B cell (primary cell): ENCODE data around the gene CHAF1B. TPM values are rescaled to one million over a fixed set of nuclear protein-coding genes. Genes with fewer than 3 reads are reported as not detected.

Source experiments
- ATAC-seq: fragments of 200-7000 bp; cut with Tn5 transposase; one replicate; pipeline ENCODE4 v1.10.0; 2021; ENCODE audit warnings: low read depth, mild to moderate bottlenecking, moderate number of reproducible peaks, moderate library complexity
- CTCF ChIA-PET: fragments of 350-600 bp; sonication (Branson Sonifier 250); formaldehyde crosslinking; loops from one replicate; lab custom pipeline; 2021; ENCODE audit warnings: antibody characterized with exemption, inconsistent platforms; lab: Charles Lee
- POLR2A ChIA-PET: fragments of 350-600 bp; sonication (Branson Sonifier 250); formaldehyde crosslinking; loops from one replicate; lab custom pipeline; 2021; ENCODE audit warnings: antibody characterized with exemption; lab: Charles Lee
- DNase-seq: peaks from one replicate; pipeline ENCODE4 v3.0.0; 2013
- H2AFZ ChIP-seq: 2 replicates; pipeline ENCODE4 v1.6.1; 2012; ENCODE audit warnings: mild to moderate bottlenecking, low read depth, low read length; ENCODE audit not compliant: insufficient read depth, poor library complexity, severe bottlenecking
- H3K27ac ChIP-seq, 2 donors: 1 replicate in 1 of 2; 2 replicates in 1 of 2; pipeline ENCODE4 v1.5.1; 2012 to 2013; ENCODE audit warnings: low read length in 2 of 2, mild to moderate bottlenecking in 2 of 2, moderate library complexity in 1 of 2
- H3K27me3 ChIP-seq, 4 experiments: fragments of 200-600 bp in 1 of 4; sonication (generic) in 1 of 4; replicated peaks in 1 of 4; 1 replicate in 2 of 4; 2 replicates in 2 of 4; pipeline versions ENCODE4 v1.6.1 to v1.7.0; 2013 to 2016; ENCODE audit warnings: low read length in 3 of 4, mild to moderate bottlenecking in 2 of 4, mixed read lengths in 1 of 4, moderate library complexity in 1 of 4; ENCODE audit not compliant: insufficient read depth in 4 of 4, control insufficient read depth in 3 of 4; ENCODE audit errors: control extremely low read depth in 1 of 4
- H3K36me3 ChIP-seq, 2 experiments: replicated peaks in 1 of 2; 1 replicate in 1 of 2; 2 replicates in 1 of 2; pipeline versions ENCODE4 v1.6.1 to v1.7.1; 2013; ENCODE audit warnings: low read length in 1 of 2; ENCODE audit not compliant: insufficient read depth in 2 of 2, control insufficient read depth in 1 of 2; ENCODE audit errors: control extremely low read depth in 1 of 2, extremely low read depth in 1 of 2
- H3K4me1 ChIP-seq, 2 donors: fragments of 200-600 bp in 1 of 2; sonication (generic) in 1 of 2; 1 replicate in 1 of 2; 2 replicates in 1 of 2; pipeline versions ENCODE4 v1.5.1 to v1.6.1; 2013 to 2017; ENCODE audit warnings: low read length in 2 of 2; ENCODE audit not compliant: control insufficient read depth in 2 of 2, insufficient read depth in 2 of 2
- H3K4me2 ChIP-seq: replicated peaks from 2 replicates; pipeline ENCODE3; 2012; ENCODE audit warnings: mild to moderate bottlenecking, low read depth, low read length; ENCODE audit not compliant: poor library complexity, severe bottlenecking
- H3K4me3 ChIP-seq, 5 experiments: fragments of 200-600 bp in 1 of 5; sonication (generic) in 1 of 5; 1 replicate in 3 of 5; 2 replicates in 2 of 5; pipeline versions ENCODE4 v1.5.1 to v1.7.0; 2011 to 2016; ENCODE audit warnings: low read length in 4 of 5, mild to moderate bottlenecking in 4 of 5, low read depth in 2 of 5, control low read depth in 1 of 5, moderate library complexity in 1 of 5; ENCODE audit not compliant: insufficient read depth in 1 of 5; ENCODE audit errors: control extremely low read depth in 1 of 5, extremely low read depth in 1 of 5
- H3K79me2 ChIP-seq: fragments of 200-600 bp; sonication (generic); one replicate; pipeline ENCODE4 v1.6.0; 2016; ENCODE audit warnings: low read length; ENCODE audit not compliant: control insufficient read depth, insufficient read depth
- H3K9ac ChIP-seq: fragments of 200-600 bp; sonication (generic); 2 replicates; pipeline ENCODE4 v1.6.1; 2017; ENCODE audit warnings: mild to moderate bottlenecking, low read length, moderate library complexity
- H3K9me3 ChIP-seq, 3 donors: one replicate each; pipeline versions ENCODE4 v1.6.1 to v1.7.1; 2013; ENCODE audit warnings: low read length in 2 of 3; ENCODE audit not compliant: control insufficient read depth in 2 of 3, insufficient read depth in 1 of 3; ENCODE audit errors: control extremely low read depth in 1 of 3
- H4K20me1 ChIP-seq: 2 replicates; pipeline ENCODE4 v1.6.0; 2012; ENCODE audit warnings: mild to moderate bottlenecking, low read length; ENCODE audit not compliant: insufficient read depth, control insufficient read depth, poor library complexity, severe bottlenecking
- H3K27ac Mint-ChIP-seq: one replicate; pipeline ENCODE4 v1.8.0; 2021; ENCODE audit warnings: mixed read lengths
- H3K27me3 Mint-ChIP-seq: one replicate; pipeline ENCODE4 v1.8.0; 2021; ENCODE audit warnings: mixed read lengths
- H3K4me1 Mint-ChIP-seq: one replicate; pipeline ENCODE4 v1.8.0; 2021; ENCODE audit warnings: mixed read lengths
- H3K4me3 Mint-ChIP-seq: one replicate; pipeline ENCODE4 v1.8.0; 2021; ENCODE audit warnings: mixed read lengths
- H3K9me3 Mint-ChIP-seq: one replicate; pipeline ENCODE4 v1.8.0; 2022; ENCODE audit warnings: mixed read lengths; ENCODE audit not compliant: insufficient read depth
- EZH2 ChIP-seq: IDR thresholded peaks from 2 replicates; pipeline ENCODE4 v1.6.1; 2012; ENCODE audit warnings: borderline replicate concordance, low read depth, mild to moderate bottlenecking, moderate library complexity, low read length; ENCODE audit not compliant: insufficient read depth, poor library complexity, severe bottlenecking
- WGBS: methylation state at CpG from one replicate; pipeline ENCODE4 v1.1.5; 2013; ENCODE audit warnings: missing lambda C conversion rate; ENCODE audit not compliant: insufficient coverage; 5-methylcytosine and 5-hydroxymethylcytosine counted together
- intact Hi-C: fragments of 100-400 bp; cut with micrococcal nuclease; formaldehyde crosslinking; loops from one replicate; pipeline ENCODE4 v1.10.0; 2022
- polyA plus RNA-seq: library from polyadenylated mRNA; depleted of rRNA; stranded (reverse); fragments of >200 nt; gene quantifications from 2 replicates; pipeline ENCODE4 v1.2.3, GENCODE V29; 2012
- total RNA-seq, 2 donors: library from RNA; stranded (reverse); fragments of 120-200 nt in 1 of 2; gene quantifications; 1 replicate in 1 of 2; 2 replicates in 1 of 2; pipeline versions ENCODE4 v1.2.3 to v1.2.4, GENCODE V29; 2013 to 2022
- TF ChIP-seq, protein P1 (sequence below): fragments of 200-600 bp; IDR thresholded peaks from one replicate; pipeline ENCODE4 v1.8.0; 2022; ENCODE audit warnings: antibody characterized with exemption, mild to moderate bottlenecking

Gene CHAF1B
- total and polyA plus RNA-seq, 2 donors (not counting 1 experiment from before 2014, with no cell fraction given): 1.1 to 1.9 TPM

DNA sequence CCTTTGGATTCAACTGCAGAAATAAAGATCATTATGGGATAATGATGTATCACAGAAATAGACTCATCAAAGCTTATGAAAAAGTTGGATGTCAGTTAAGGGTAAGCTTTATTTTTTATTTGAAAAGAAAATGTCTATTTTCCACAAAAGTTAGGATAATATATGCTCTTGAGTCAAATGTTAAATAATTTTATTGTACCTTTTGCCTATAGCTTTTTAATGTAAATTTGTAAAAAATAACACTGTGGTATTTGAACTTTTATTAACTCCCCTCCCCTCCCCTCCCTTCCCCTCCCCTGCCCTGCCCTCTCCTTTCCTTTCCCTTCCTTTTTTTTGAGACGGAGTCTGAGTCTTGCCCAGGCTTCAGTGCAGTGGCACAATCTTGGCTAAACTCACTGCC lies 40.3 kb upstream of the CHAF1B start:
- Histone ChIP-seq H3K9me3 (no peaks in the 10 kb centered on the region), H3K79me2 (peaks cover 66% of the 10 kb centered on the region), H2AFZ (no peak overlapping the region), H3K9ac (no peak overlapping the region), H4K20me1 (peaks cover 41% of the 10 kb centered on the region), H3K4me3 (no peak overlapping the region), H3K4me2 (no peak overlapping the region), H3K36me3 (peaks cover 13 to 80% of the 10 kb centered on the region in 2 experiments), H3K27me3 (no peaks in the 10 kb centered on the region), H3K27ac (no peak overlapping the region), H3K4me1 (no peaks in the 10 kb centered on the region)
- intact Hi-C loops: no loop called here
- no peaks in the 10 kb centered on the region for H3K27me3 Mint-ChIP-seq
- no peak for TF ChIP-seq EZH2
- TF ChIP-seq, protein P1, sequence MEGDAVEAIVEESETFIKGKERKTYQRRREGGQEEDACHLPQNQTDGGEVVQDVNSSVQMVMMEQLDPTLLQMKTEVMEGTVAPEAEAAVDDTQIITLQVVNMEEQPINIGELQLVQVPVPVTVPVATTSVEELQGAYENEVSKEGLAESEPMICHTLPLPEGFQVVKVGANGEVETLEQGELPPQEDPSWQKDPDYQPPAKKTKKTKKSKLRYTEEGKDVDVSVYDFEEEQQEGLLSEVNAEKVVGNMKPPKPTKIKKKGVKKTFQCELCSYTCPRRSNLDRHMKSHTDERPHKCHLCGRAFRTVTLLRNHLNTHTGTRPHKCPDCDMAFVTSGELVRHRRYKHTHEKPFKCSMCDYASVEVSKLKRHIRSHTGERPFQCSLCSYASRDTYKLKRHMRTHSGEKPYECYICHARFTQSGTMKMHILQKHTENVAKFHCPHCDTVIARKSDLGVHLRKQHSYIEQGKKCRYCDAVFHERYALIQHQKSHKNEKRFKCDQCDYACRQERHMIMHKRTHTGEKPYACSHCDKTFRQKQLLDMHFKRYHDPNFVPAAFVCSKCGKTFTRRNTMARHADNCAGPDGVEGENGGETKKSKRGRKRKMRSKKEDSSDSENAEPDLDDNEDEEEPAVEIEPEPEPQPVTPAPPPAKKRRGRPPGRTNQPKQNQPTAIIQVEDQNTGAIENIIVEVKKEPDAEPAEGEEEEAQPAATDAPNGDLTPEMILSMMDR: no peak
- WGBS: 86% methylated on average over 1 of the region's 1 CpG
- no peak overlapping the region for H3K27ac Mint-ChIP-seq
- H3K4me1 Mint-ChIP-seq: no peaks in the 10 kb centered on the region
- ATAC-seq (no peak), DNase-seq (no peak)
- CTCF ChIA-PET: interaction anchor here (0.9 kb wide), 2 partner anchors 12 to 203 kb away, joined by 3 read pairs; no protein-coding TSS in a partner anchor
- POLR2A ChIA-PET: no interaction called here
- H3K4me3 Mint-ChIP-seq: no peak overlapping the region
- no peaks in the 10 kb centered on the region for H3K9me3 Mint-ChIP-seq

DNA sequence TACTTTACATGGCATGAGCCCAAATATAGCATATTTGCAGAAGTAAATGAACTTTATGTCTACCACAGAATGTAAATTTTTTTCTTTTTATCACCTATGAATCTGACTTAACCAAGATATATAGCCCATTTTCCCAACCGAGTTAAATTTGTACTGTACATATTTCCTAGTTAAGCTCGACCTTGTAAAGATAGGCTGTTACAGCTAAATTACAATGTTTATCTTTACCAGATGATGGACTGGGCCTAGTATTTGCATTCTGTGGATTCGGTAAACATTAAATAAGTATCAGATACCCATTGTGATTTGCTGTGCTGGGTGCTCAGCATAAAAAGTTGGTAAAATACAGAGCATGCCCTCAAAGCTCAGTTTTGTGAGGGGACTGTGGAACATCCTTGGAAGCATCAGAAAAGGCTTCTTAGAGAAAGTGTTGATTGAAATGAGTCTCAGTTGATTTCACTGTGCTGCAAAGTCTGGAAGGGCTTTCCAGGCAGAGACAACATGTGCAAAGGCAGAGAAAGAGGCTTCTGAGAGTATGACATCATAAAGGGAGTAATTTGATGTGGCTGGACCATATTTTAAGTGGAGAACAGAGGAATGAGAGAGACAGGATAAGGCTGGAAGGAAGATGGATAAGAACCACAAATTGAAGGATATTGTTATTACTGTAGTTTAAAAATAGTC lies 37.8 kb upstream of the CHAF1B start:
- ChIA-PET CTCF (interaction anchor here (0.5 to 1.1 kb wide), 2 partner anchors 193 to 232 kb away, joined by 3 to 4 read pairs; no protein-coding TSS in a partner anchor), POLR2A (no interaction called here)
- H2AFZ ChIP-seq: no peak overlapping the region
- intact Hi-C loops: no loop called here
- TF ChIP-seq EZH2: no peak
- TF ChIP-seq, protein P1: no peak
- no peak overlapping the region for H3K9ac ChIP-seq
- no peaks in the 10 kb centered on the region for H3K27me3 Mint-ChIP-seq
- H3K9me3 Mint-ChIP-seq: no peaks in the 10 kb centered on the region
- DNase-seq: no peak
- WGBS: 100% methylated on average over 1 of the region's 3 CpGs
- no peak overlapping the region for H3K4me3 ChIP-seq
- peaks cover 11 to 82% of the 10 kb centered on the region in 2 experiments for H3K36me3 ChIP-seq
- peaks cover 48% of the 10 kb centered on the region for H3K79me2 ChIP-seq
- peaks cover 45% of the 10 kb centered on the region for H4K20me1 ChIP-seq
- H3K4me3 Mint-ChIP-seq: no peak overlapping the region
- no peak overlapping the region for H3K4me2 ChIP-seq
- H3K27ac Mint-ChIP-seq: no peak overlapping the region
- H3K27me3 ChIP-seq: no peaks in the 10 kb centered on the region
- H3K27ac ChIP-seq: no peak overlapping the region
- H3K4me1 ChIP-seq: no peaks in the 10 kb centered on the region
- no peaks in the 10 kb centered on the region for H3K9me3 ChIP-seq
- H3K4me1 Mint-ChIP-seq: no peaks in the 10 kb centered on the region
- ATAC-seq: no peak
